IPS-18c (cell line): ENCODE measurements around the gene CAMTA1.

Experiments
- H3K4me3 ChIP-seq: 2 replicates; pipeline ENCODE4 v1.7.0; 2013; ENCODE audit warnings: low read depth, mild to moderate bottlenecking, low read length, moderate library complexity; ENCODE audit not compliant: insufficient read depth
- H3K9me3 ChIP-seq: one replicate; pipeline ENCODE4 v1.6.1; 2013; ENCODE audit warnings: mild to moderate bottlenecking, low read length, moderate library complexity; ENCODE audit not compliant: control insufficient read depth, insufficient read depth

CAMTA1 gene

DNA sequence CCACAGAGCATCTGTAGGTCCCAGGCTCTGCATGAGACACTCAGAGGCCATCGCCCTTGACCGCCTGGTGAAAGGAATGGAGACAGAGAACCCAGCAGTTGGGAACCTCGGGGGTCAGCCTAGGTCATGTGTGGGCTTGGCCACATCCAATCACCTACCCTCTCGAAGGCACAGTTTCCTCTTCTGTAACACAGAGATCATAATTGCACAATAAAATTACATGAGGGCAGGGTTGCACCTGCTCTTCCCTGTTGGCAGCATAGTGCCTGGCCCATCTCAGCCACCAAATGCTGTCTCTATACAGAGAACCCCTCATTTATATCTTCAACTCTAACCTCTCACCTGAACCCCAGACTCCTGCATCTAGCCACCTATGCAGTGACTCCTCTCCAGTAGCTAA, 567.7 kb downstream of the CAMTA1 start:
- Histone ChIP-seq H3K4me3 (no peak overlapping the region), H3K9me3 (peaks cover 3% of the 10 kb centered on the region)

DNA sequence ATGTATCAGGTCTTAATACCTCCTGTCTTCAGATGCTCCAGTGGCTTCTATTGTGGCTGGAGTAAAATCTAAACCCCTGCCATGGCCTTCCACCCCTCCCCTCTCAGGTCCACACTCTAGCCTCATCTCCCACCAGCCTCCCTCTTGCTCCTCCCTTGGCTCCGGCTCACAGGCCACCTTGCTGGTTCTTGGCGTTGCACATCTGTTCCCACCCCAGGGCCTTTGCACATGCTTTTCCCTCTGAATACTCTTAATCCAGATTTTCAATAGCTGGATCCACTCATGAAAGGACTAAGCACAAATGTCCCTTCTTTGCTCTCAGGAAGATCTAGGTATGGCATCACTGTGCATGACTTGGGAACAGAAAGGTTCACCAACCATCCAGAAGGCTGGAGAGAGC, 570.4 kb downstream of the CAMTA1 start:
- Histone ChIP-seq H3K9me3 (no peaks in the 10 kb centered on the region), H3K4me3 (no peak overlapping the region)

DNA sequence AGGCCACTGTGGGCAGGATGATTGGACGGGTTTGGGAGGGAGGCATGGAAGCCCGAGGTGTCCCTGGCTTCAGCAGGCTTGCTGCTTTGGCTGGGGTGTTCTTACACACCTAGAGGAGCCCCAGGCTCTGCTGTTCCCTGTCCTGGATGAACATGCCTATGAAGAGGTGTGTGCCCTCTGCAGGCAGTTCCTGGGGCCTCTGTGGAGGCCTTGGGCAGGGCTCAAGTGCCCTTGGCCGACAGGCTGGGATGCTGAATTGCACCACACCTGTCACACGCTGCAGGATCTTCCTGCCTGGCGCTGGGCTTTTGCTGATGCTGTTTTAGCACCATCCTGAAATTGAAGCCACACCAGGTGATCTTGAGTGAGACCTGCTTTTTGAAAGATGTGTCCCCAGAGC, 570.8 kb downstream of the CAMTA1 start:
- Histone ChIP-seq H3K9me3 (no peaks in the 10 kb centered on the region), H3K4me3 (no peak overlapping the region)

DNA sequence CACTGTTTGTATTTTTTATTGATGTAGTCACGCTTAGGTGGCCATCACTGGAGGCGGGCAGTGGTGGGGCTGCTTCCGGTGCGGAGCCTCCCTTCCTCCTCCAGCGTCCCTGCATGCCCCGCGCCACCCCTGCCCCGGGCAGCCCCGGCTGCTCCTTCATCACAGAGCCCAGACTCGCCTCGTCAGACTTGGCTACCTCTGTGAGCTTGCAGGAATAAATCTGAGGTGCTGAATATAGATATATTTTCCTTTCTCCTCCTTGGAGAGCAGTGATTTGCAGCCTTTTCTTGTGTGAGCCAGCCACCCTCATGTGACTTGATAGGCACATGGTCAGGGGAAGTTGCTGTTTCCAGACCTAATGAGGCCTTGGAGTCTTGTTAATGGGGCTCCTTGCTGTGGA, 573.2 kb downstream of the CAMTA1 start:
- Histone ChIP-seq H3K4me3 (no peak overlapping the region), H3K9me3 (no peaks in the 10 kb centered on the region)

DNA sequence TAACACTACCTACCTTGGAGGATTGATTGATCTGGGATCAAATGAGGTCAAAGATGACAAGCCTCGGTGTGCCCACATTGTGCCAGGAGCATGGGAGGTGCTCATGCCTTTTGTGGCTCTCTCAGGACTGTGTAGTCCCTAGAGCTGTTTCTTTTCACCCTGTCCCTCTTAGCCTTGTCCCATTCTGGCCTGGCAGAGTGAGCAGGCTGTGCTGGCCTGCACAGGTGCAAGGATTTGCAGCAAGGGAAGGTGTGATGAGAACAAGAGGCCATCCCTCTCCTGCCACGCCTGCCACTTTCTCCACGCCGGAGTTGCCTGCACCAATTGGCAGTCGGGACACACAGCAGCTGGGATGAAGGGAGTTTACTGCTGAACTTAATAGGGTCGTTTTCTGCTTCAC, 575.3 kb downstream of the CAMTA1 start:
- H3K9me3 ChIP-seq = no peaks in the 10 kb centered on the region
- H3K4me3 ChIP-seq = no peak overlapping the region

DNA sequence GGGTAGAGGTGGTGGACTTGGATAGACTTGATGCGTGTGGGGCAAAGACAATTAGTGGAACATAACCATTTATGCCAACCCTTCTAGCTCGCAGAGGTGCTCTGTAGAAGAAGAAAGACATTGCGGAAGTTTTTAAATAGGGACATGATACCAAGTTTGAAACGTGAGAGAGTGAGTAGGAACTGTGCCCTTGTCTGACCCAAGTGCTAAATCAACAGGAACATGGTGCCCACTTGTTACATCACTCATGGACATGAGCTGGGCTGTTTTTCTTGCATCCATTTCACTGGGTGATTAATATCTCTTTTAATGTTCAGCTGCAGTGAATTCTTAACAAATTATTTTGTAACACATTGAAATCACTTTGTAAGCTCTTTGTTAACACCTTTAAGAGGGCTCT, 577.7 kb downstream of the CAMTA1 start:
- no peak overlapping the region for H3K4me3 ChIP-seq

DNA sequence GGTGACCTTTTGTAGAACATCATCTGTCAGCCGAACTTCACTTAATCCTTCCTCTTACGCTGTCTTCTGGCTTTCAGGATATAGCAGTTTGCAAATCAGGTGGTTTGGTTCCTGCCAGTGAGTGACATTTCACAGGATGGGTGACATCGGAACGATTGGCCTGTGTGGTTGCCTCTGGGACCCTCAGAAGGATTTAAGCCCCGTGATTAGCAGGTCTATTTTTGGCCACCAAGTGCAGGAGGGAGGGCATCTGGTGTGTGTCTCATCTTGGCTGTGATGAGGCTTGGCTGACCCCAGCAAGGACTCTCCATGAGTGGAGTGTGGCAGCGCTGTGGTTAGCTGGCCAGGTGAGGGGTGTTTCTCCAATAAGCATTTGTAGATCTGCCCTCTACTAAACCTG, 578.2 kb downstream of the CAMTA1 start:
- Histone ChIP-seq H3K4me3 (no peak overlapping the region), H3K9me3 (peaks cover 2% of the 10 kb centered on the region)

More for the DNA sequence above, 577.7 kb downstream of the CAMTA1 start:
- H3K9me3 ChIP-seq = no peaks in the 10 kb centered on the region

DNA sequence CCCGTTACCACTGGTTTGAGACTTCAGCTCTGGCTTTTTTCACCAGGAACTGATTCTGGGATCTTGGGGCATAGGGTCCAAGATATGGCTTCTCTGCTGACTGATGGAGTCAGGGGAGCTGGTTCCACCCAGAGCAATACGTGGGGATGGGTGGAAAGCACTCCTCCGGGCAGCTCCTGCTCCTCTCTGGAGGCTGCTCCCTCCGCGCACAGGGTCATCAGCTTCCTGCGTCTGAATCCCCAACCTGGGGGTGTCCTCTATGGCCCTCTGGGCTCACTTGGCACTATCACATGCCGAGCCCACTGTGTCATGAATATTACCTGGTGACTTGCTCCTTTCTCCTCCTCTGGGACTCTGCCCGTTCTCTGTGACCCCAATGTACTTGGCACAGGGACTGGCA, 580.5 kb downstream of the CAMTA1 start:
- peaks cover 2% of the 10 kb centered on the region for H3K9me3 ChIP-seq
- no peak overlapping the region for H3K4me3 ChIP-seq

DNA sequence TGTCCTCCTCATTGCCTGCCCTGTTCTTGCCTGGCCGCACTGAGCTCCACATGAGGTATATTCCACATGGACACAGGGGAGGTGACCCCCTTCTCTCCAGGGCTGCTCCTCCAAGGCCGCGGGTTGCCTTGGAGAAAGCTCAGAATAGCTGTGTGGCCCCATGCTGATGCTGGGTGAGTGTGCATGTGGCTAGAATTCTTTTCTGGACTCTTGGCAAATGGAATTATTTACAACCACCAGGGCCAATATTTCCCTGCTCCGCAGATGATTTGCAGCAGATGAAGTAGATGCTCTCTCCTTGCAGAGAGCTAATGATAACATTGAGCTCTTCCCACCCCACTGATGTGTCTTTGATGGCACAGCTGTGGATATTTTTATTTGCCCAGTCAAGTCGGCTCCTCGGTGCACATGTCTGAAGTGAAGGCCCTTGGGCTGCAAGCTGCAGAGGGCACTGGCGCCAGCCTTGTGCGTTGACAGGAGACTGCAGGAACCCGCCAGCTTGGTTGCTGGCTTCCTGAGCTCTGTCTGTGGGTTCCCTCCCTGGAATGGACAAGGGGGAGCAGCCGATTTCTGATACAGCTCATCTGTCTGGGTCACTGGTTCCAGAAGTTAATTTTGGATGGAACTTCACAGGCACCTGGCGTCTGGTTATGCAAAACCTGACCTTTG, 581.2 kb downstream of the CAMTA1 start:
- H3K9me3 ChIP-seq = peaks cover 2% of the 10 kb centered on the region
- H3K4me3 ChIP-seq = no peak overlapping the region

DNA sequence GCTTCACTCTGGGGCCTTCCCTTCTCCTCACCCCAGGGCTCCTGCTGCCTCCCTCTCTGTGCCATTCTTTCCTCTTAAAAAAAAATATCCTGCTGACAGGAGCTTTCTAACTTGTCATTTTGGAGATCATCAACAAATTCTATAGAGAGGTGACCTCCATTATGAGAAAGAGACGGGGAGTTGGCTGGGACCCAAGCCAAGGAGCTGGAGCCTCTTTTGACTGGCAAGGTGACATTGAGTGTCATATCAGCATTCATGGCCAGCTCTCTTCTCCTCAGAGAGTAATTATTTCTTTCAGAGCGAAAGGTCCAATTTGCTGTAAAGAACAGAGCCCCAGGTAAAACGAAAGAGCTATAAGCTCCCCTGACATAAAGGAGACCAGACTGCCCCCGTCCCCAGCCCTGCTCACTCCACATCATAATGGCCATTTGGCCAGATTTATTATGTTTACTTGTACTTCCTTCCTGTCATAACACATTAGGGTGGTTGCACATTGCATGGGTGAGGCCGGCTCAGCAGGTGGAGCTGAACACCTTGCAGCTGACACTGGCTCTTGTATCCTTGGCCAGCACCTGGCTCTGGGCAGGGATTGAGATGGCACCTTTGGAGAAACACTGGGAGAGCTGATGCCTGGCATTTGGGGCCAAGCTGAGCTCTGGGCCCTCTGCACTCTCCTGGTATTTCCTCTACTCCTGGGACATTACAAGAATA, 581.9 kb downstream of the CAMTA1 start:
- Histone ChIP-seq H3K4me3 (no peak overlapping the region), H3K9me3 (peaks cover 2% of the 10 kb centered on the region)

DNA sequence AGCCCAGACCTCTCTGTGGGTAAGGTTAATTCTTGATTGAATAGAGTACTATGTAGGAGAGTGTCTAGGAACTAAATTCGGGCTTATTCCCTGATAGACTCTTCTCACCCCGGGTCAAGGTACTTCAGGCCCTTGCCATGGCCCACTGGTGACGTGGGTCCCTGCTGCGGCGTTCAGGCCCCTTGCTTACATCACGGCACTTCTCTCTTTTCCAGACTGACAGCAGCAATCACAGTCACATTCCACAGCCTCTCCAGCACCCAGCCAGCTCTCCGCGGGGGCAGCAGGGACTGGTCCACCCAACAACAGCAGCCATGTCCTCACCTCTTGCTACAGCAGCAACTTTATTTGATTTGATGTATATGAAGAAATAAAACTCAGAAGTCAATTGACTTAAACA, 584.6 kb downstream of the CAMTA1 start:
- no peak overlapping the region for H3K4me3 ChIP-seq
- peaks cover 2% of the 10 kb centered on the region for H3K9me3 ChIP-seq

DNA sequence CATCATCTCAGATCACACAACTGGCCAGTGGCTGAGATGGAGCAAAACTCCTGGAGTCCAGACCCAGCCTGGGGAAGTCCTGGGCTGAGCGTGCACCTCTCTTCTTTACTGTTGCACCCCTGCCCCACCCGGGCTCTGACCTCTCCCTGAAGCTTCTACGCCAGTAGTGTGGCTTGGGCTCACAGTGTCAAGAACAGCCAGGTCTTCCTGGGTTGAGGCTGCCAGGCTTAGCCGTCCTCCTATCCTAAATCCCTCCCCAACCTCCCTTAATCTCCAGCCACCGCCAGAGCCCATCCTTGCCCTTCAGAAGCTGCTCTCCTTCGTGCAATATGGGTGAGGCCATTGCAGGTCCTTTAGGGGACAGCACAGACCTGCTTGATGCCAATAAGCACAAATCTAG, 586.7 kb downstream of the CAMTA1 start:
- Histone ChIP-seq H3K9me3 (peaks cover 2% of the 10 kb centered on the region), H3K4me3 (no peak overlapping the region)

DNA sequence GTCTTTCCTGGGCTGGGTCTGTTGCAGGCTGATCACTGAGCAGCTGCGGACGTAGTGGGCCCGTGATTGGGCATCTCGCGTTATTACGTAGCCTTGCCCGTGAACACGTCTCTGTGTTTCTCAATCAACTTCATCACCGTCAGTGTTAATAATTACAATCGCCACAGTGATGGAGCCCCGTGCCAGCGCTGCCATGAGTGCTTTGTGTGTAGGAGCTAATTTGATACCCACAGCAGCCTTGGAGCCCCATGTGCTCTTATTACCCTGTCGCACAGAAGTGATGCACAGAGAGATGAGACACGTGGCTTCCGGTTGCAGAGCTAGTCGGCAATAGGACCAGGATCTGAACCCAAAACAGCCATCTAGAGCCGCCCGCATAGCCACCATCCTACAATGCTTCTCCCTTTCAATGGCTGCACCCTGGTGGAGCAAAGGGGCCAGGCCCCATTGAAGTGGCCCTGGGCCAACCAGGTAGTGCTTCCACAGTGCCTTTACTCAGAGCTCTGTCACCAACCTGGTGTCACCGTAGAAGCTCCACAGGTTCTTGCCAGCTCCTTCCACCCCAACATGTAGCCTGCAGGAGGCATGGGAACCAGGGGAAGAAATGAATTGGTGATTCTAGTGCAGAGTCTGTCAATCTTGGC, 587.3 kb downstream of the CAMTA1 start:
- no peak overlapping the region for H3K4me3 ChIP-seq
- peaks cover 2% of the 10 kb centered on the region for H3K9me3 ChIP-seq

DNA sequence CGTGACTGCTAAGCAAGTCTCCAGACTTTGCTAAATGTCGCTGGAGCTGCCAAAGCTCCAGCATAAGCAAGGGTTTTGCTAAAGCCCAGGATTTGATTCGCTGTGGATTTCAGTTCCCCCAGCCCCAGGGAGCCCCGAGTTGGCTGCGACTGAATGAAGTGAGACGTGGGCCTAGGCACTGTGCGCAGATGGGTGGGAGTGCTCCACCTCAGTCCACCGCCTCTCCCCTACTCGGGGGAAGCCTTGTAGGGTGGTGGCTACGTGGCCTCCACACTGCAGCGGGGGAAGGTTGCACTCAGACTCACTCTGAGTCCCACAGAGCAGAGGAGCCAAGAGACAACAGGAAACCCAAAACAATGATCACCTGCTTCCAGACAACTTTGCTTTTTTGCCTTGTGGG, 588.0 kb downstream of the CAMTA1 start:
- peaks cover under 1% of the 10 kb centered on the region for H3K9me3 ChIP-seq
- H3K4me3 ChIP-seq = no peak overlapping the region

DNA sequence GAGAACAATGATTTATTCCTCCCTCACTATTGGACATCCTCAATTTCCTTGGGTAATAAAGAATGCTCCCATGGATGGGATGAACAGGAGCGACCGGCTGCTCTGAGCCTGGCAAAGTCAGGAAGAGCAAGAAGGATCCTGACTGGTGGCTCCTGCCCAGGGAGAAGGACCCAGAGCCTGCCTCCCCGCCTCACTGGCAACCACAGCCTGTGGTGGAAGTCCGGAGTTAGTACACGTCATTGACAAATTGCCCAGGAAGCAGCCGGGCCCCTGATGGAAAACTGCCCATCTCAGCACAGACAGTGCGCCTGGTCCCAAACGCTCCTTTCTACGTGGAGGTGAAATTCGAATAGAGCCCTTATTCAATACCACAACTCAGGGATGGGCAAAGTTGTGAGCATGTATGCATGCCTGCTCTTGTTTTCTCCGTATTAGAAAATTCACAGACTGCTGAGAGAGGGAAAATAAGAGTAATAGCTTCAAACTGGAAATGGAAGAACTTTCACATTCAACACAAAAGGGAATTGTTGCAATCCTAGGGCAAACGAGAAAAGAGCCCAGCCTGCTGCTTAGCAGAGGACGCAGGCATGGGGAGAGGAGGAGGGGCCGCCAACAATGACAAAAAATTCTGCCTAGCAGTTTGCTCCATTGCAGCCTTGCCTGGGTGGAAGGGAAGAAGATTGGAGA, 588.8 kb downstream of the CAMTA1 start:
- Histone ChIP-seq H3K9me3 (no peaks in the 10 kb centered on the region), H3K4me3 (no peak overlapping the region)

DNA sequence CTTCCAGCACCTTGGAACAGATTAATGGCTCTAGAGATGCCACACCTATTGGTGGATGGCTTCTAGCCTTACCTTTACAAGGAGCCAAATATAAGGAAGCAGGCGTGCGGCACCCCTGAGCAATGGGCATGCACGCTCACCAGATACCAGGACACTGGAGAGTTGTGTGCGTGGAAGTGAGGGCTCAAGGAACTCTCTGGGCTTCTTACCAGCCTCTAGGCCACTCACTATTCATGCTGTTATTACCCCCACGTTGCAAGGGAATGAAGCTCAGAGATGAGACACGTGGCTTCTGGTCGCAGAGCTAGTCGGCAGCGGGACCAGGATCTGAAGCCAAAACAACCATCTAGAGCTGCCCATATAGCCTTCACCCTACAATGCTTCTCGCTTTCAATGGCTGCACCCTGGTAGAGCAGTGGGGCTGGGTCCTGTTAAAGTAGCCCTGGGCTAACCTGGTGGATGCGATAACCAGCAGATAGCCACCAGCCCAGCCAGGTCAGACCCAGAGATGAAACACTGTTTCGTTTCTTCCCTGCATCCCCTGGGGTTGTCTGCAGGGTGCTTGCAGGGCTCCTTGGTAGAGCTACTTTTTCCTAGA, 589.4 kb downstream of the CAMTA1 start:
- no peaks in the 10 kb centered on the region for H3K9me3 ChIP-seq
- H3K4me3 ChIP-seq = no peak overlapping the region

DNA sequence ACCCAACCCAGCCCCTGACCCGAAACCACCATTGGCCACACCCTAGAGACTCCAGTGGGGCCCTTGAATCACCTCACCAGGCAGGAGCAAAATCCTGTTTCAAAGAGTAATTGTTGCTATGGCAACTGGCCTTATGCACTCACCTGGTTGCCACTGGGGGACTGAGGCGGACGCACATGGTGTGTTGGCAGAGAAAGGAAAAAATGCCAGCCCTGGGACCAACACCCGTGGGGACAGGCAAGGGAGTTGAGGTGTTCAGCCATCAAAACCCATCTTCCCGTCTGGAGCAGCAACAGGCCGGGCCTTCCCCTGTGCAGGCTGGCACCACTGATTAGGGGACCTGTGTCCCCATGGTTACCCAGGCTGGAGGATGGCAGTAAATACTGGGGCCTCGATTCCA, 590.1 kb downstream of the CAMTA1 start:
- H3K9me3 ChIP-seq = no peaks in the 10 kb centered on the region

More for the DNA sequence above, 590.1 kb downstream of the CAMTA1 start:
- no peak overlapping the region for H3K4me3 ChIP-seq
